T-cell (primary cell): Measurements from ENCODE around the gene C6orf120. TPM values are rescaled to one million over a fixed set of nuclear protein-coding genes. Genes with fewer than 3 reads are reported as not detected.

Experiments used
- ATAC-seq, 4 experiments: fragments of 200-7000 bp in 3 of 4; fragments of 150-1000 bp in 1 of 4; cut with Tn5 transposase; replicated peaks in 1 of 4; 1 replicate in 3 of 4; 2 replicates in 1 of 4; pipeline ENCODE4 v1.10.0; 2021; ENCODE audit warnings: moderate library complexity in 3 of 4, mild to moderate bottlenecking in 2 of 4, moderate number of reproducible peaks in 1 of 4
- CTCF ChIA-PET, 2 donors: fragments of 300-600 bp; sonication (Branson Sonifier 250); formaldehyde crosslinking; loops; one replicate each; lab custom pipeline; 2022; ENCODE audit warnings: antibody characterized with exemption in 2 of 2; lab: Charles Lee
- POLR2A ChIA-PET, 2 donors: fragments of 300-600 bp; sonication (Branson Sonifier 250); formaldehyde crosslinking; loops; one replicate each; lab custom pipeline; 2022; ENCODE audit warnings: antibody characterized with exemption in 2 of 2; lab: Charles Lee
- DNase-seq, 35 experiments: peaks; one replicate each; pipeline versions ENCODE4 v3.0.0 to v3.0.0-alpha.2; 2013 to 2023
- H3K27ac ChIP-seq: one replicate; pipeline ENCODE4 v1.5.1; 2013; ENCODE audit warnings: low read length
- H3K27me3 ChIP-seq, 2 experiments: replicated peaks in 1 of 2; 1 replicate in 1 of 2; 2 replicates in 1 of 2; pipeline versions ENCODE4 v1.6.1 to v1.7.0; 2013; ENCODE audit warnings: low read length in 1 of 2, mixed read lengths in 1 of 2; ENCODE audit not compliant: control insufficient read depth in 2 of 2, insufficient read depth in 2 of 2; ENCODE audit errors: extremely low read depth in 1 of 2
- H3K36me3 ChIP-seq, 2 donors: 1 replicate in 1 of 2; 2 replicates in 1 of 2; pipeline versions ENCODE4 v1.6.1 to v1.7.0; 2013; ENCODE audit warnings: low read length in 1 of 2; ENCODE audit not compliant: control insufficient read depth in 2 of 2, insufficient read depth in 1 of 2; ENCODE audit errors: extremely low read depth in 1 of 2
- H3K4me1 ChIP-seq, 2 experiments: 1 replicate in 1 of 2; 2 replicates in 1 of 2; pipeline versions ENCODE4 v1.6.1 to v1.7.0; 2013; ENCODE audit warnings: low read length in 2 of 2, mixed read lengths in 1 of 2; ENCODE audit not compliant: insufficient read depth in 2 of 2, control insufficient read depth in 1 of 2; ENCODE audit errors: extremely low read depth in 1 of 2
- H3K4me3 ChIP-seq, 2 donors: 1 replicate in 1 of 2; 2 replicates in 1 of 2; pipeline versions ENCODE4 v1.5.1 to v1.7.0; 2013; ENCODE audit warnings: mild to moderate bottlenecking in 2 of 2, low read length in 1 of 2, moderate library complexity in 1 of 2; ENCODE audit not compliant: control insufficient read depth in 1 of 2; ENCODE audit errors: extremely low read depth in 1 of 2
- H3K9me3 ChIP-seq: 2 replicates; pipeline ENCODE4 v1.7.0; 2013
- H3K27ac Mint-ChIP-seq, 2 donors: one replicate each; pipeline ENCODE4 v1.8.0; 2020 to 2021; ENCODE audit warnings: mild to moderate bottlenecking in 2 of 2, mixed read lengths in 2 of 2
- H3K27me3 Mint-ChIP-seq, 2 donors: one replicate each; pipeline ENCODE4 v1.8.0; 2021 to 2022; ENCODE audit warnings: mixed read lengths in 2 of 2
- H3K36me3 Mint-ChIP-seq: one replicate; pipeline ENCODE4 v1.8.0; 2021; ENCODE audit warnings: mixed read lengths
- H3K4me1 Mint-ChIP-seq, 3 donors: one replicate each; pipeline ENCODE4 v1.8.0; 2020 to 2022; ENCODE audit warnings: mixed read lengths in 3 of 3, mild to moderate bottlenecking in 1 of 3
- H3K4me3 Mint-ChIP-seq, 3 donors: one replicate each; pipeline ENCODE4 v1.8.0; 2020 to 2022; ENCODE audit warnings: mild to moderate bottlenecking in 3 of 3, mixed read lengths in 3 of 3, moderate library complexity in 3 of 3
- H3K9me3 Mint-ChIP-seq, 3 donors: one replicate each; pipeline ENCODE4 v1.8.0; 2020 to 2022; ENCODE audit warnings: mixed read lengths in 3 of 3
- WGBS: methylation state at CpG from one replicate; pipeline ENCODE4 v1.1.5; 2013; ENCODE audit warnings: missing lambda C conversion rate; ENCODE audit not compliant: insufficient coverage; 5-methylcytosine and 5-hydroxymethylcytosine counted together
- total RNA-seq, 35 experiments: library from RNA in 6 of 35; stranded (reverse) in 6 of 35; fragments of 120-200 nt in 1 of 35; gene quantifications; one replicate each; pipeline versions ENCODE4 v1.2.1 to v1.2.4 and lab custom pipeline; 2013 to 2026

C6orf120 gene
- total RNA-seq, 5 donors from 2014 or later (not counting 1 experiment from before 2014, with no cell fraction given): 17.6 to 30.7 (median 26.2) TPM

GRCh38 chr6:169657284-169657610 is 44.7 kb upstream of the C6orf120 start:
- Histone ChIP-seq H3K27ac (no peak overlapping the region), H3K27me3 (no peaks in the 10 kb centered on the region), H3K4me3 (no peak overlapping the region), H3K36me3 (peaks cover 2 to 4% of the 10 kb centered on the region in 2 donors), H3K4me1 (peaks cover 2 to 11% of the 10 kb centered on the region in 2 experiments), H3K9me3 (no peaks in the 10 kb centered on the region)
- ChIA-PET POLR2A (no interaction called here), CTCF (no interaction called here)
- peaks cover 25% of the 10 kb centered on the region for H3K36me3 Mint-ChIP-seq
- ATAC-seq (no peak), DNase-seq (no peak)
- H3K27ac Mint-ChIP-seq: no peak overlapping the region
- no peak overlapping the region for H3K4me3 Mint-ChIP-seq
- WGBS: 98% methylated on average over 13 of the region's 13 CpGs
- peaks cover 6 to 16% (median 11%) of the 10 kb centered on the region in 3 donors for H3K4me1 Mint-ChIP-seq
- no peaks in the 10 kb centered on the region for H3K9me3 Mint-ChIP-seq
- no peaks in the 10 kb centered on the region for H3K27me3 Mint-ChIP-seq

DNA sequence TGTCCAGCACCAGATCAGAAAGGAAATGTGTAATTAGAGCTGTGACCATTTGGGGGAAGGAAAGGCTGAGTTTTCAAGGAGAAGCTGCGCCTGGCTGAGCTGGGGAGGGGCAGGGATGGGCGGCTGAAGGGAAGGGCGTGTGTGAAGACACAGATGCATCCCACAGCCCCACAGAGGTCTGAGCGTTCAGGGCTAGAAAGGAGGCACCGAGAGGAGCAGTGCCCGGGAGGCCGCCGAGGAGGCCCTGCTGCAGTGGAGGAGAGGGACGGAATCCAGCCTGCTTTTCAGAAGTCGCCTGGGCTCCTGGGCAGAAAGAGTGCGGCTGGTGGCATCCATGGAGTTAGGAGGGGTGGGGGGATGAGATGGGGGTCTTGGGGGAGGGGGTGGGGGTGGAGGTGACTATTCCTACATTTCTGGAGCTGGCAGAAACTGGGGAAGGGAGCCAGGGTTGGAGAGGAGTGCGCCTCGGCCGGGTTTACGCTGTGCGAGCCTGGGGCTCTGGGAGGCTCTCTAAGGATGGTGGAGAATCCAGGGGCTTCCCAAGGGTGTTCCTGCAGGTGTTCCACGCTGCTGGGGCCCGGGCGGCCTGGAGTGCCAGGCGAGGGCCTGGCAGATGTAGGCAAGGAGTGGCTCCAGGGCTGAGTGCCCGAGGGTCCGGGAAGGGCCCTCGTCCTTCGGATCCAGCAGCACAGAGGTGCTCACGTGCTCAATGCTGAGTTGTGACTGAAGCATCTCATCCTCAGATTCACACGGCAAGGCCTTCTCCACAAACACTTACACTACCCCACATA is 41.9 kb upstream of the C6orf120 start:
- H3K9me3 Mint-ChIP-seq: no peaks in the 10 kb centered on the region
- Histone ChIP-seq H3K9me3 (no peaks in the 10 kb centered on the region), H3K4me3 (no peak overlapping the region), H3K27ac (no peak overlapping the region), H3K4me1 (peaks cover 2 to 9% of the 10 kb centered on the region in 2 experiments), H3K27me3 (no peaks in the 10 kb centered on the region), H3K36me3 (peaks cover 2 to 4% of the 10 kb centered on the region in 2 donors)
- DNase-seq (no peak), ATAC-seq (no peak)
- H3K27me3 Mint-ChIP-seq: no peaks in the 10 kb centered on the region
- 93% methylated on average over 17 of the region's 26 CpGs for WGBS
- H3K4me3 Mint-ChIP-seq: no peak overlapping the region
- peaks cover 43% of the 10 kb centered on the region for H3K36me3 Mint-ChIP-seq
- H3K4me1 Mint-ChIP-seq: peaks cover 3 to 6% (median 4%) of the 10 kb centered on the region in 3 donors
- ChIA-PET POLR2A (interaction anchor here in 1 of 2 donors (0.5 kb wide), 1 partner anchor 31 kb away, joined by 4 read pairs; no protein-coding TSS in a partner anchor), CTCF (no interaction called here)
- H3K27ac Mint-ChIP-seq: no peak overlapping the region

GRCh38 chr6:169660751-169661390 is 41.1 kb upstream of the C6orf120 start:
- ATAC-seq (no peak), DNase-seq (no peak)
- no peaks in the 10 kb centered on the region for H3K4me1 Mint-ChIP-seq
- Histone ChIP-seq H3K4me3 (no peak overlapping the region), H3K36me3 (peaks cover 2 to 4% of the 10 kb centered on the region in 2 donors), H3K9me3 (no peaks in the 10 kb centered on the region), H3K27me3 (no peaks in the 10 kb centered on the region), H3K4me1 (peaks cover 0 to under 1% of the 10 kb centered on the region in 2 experiments), H3K27ac (no peak overlapping the region)
- no peak overlapping the region for H3K27ac Mint-ChIP-seq
- no peaks in the 10 kb centered on the region for H3K9me3 Mint-ChIP-seq
- ChIA-PET POLR2A (no interaction called here), CTCF (no interaction called here)
- 88% methylated on average over 18 of the region's 26 CpGs for WGBS
- no peaks in the 10 kb centered on the region for H3K27me3 Mint-ChIP-seq
- H3K36me3 Mint-ChIP-seq: peaks cover 47% of the 10 kb centered on the region
- no peak overlapping the region for H3K4me3 Mint-ChIP-seq

- WGBS: 91% methylated on average over 7 of the region's 7 CpGs
- H3K9me3 ChIP-seq: no peaks in the 10 kb centered on the region
- POLR2A ChIA-PET: no interaction called here
- no peak for ATAC-seq
- Mint-ChIP-seq H3K9me3 (no peaks in the 10 kb centered on the region), H3K4me1 (no peaks in the 10 kb centered on the region), H3K27ac (no peak overlapping the region), H3K27me3 (no peaks in the 10 kb centered on the region), H3K36me3 (peaks cover 50% of the 10 kb centered on the region), H3K4me3 (no peak overlapping the region)
- no peaks in the 10 kb centered on the region for H3K4me1 ChIP-seq
- no peak overlapping the region for H3K27ac ChIP-seq
- H3K36me3 ChIP-seq: peaks cover 2 to 4% of the 10 kb centered on the region in 2 donors
- no peak overlapping the region for H3K4me3 ChIP-seq
- CTCF ChIA-PET: no interaction called here
- H3K27me3 ChIP-seq: no peaks in the 10 kb centered on the region
- DNase-seq: no peak
Observed at GRCh38 chr6:169661391-169661756, 40.6 kb upstream of the C6orf120 start.

GRCh38 chr6:169663468-169663867 is 38.5 kb upstream of the C6orf120 start:
- H3K9me3 ChIP-seq: no peaks in the 10 kb centered on the region
- Mint-ChIP-seq H3K36me3 (peaks cover 54% of the 10 kb centered on the region), H3K9me3 (no peaks in the 10 kb centered on the region), H3K27me3 (no peaks in the 10 kb centered on the region), H3K4me3 (no peak overlapping the region), H3K27ac (no peak overlapping the region), H3K4me1 (no peaks in the 10 kb centered on the region)
- peak in 1 of 35 experiments; percentile 12 for DNase-seq
- H3K4me3 ChIP-seq: no peak overlapping the region
- POLR2A ChIA-PET: no interaction called here
- H3K27me3 ChIP-seq: no peaks in the 10 kb centered on the region
- peaks cover 8 to 10% of the 10 kb centered on the region in 2 donors for H3K36me3 ChIP-seq
- 97% methylated on average over 7 of the region's 8 CpGs for WGBS
- CTCF ChIA-PET: no interaction called here
- no peaks in the 10 kb centered on the region for H3K4me1 ChIP-seq
- ATAC-seq: no peak
- no peak overlapping the region for H3K27ac ChIP-seq

GRCh38 chr6:169664227-169664626 is 37.7 kb upstream of the C6orf120 start:
- ATAC-seq: no peak
- CTCF ChIA-PET: no interaction called here
- Histone ChIP-seq H3K9me3 (no peaks in the 10 kb centered on the region), H3K36me3 (peaks cover 8% of the 10 kb centered on the region in 2 donors), H3K27me3 (no peaks in the 10 kb centered on the region), H3K27ac (no peak overlapping the region), H3K4me3 (no peak overlapping the region), H3K4me1 (no peaks in the 10 kb centered on the region)
- peaks cover 51% of the 10 kb centered on the region for H3K36me3 Mint-ChIP-seq
- POLR2A ChIA-PET: no interaction called here
- no peak overlapping the region for H3K27ac Mint-ChIP-seq
- no peaks in the 10 kb centered on the region for H3K9me3 Mint-ChIP-seq
- WGBS: 98% methylated on average over 10 of the region's 14 CpGs
- H3K27me3 Mint-ChIP-seq: no peaks in the 10 kb centered on the region
- no peak overlapping the region for H3K4me3 Mint-ChIP-seq
- no peak for DNase-seq
- H3K4me1 Mint-ChIP-seq: peaks cover 0 to 1% (median 0%) of the 10 kb centered on the region in 3 donors
